ENCODE results near the gene LRRC4C.

Gene LRRC4C

GRCh38 chr11:40094954-40095353, 1364.5 kb downstream of the LRRC4C start:
- ATAC-seq (ENCODE audit: insufficient read depth, low read depth): no peak
- H3K27ac ChIP-seq (ENCODE audit: low read length): no peak overlapping the region
- H3K27me3 ChIP-seq (ENCODE audit: insufficient read depth, low read length, poor library complexity): no peaks in the 10 kb centered on the region

GRCh38 chr11:40080434-40080833, 1379.0 kb downstream of the LRRC4C start:
- Histone ChIP-seq H2AFZ (ENCODE audit: low read depth, low read length) (no peak overlapping the region), H3K9me3 (ENCODE audit: insufficient read depth, low read length, severe bottlenecking) (no peaks in the 10 kb centered on the region), H3K27me3 (ENCODE audit: insufficient read depth, low read length, poor library complexity) (no peaks in the 10 kb centered on the region), H4K20me1 (ENCODE audit: insufficient read depth, low read length) (no peaks in the 10 kb centered on the region), H3K79me2 (ENCODE audit: insufficient read depth, low read length) (no peaks in the 10 kb centered on the region), H3K36me3 (ENCODE audit: insufficient read depth, low read length) (no peaks in the 10 kb centered on the region), H3K4me3 (ENCODE audit: low read depth in 1 of 2, low read length in 2 of 2) (no peak overlapping the region), H3K27ac (ENCODE audit: low read length) (no peak overlapping the region), H3K4me1 (ENCODE audit: insufficient read depth, low read length) (no peaks in the 10 kb centered on the region), H3K9ac (ENCODE audit: low read depth, low read length) (no peak overlapping the region), H3K4me2 (ENCODE audit: insufficient read depth, low read length) (no peak overlapping the region)
- no peak for DNase-seq
- ATAC-seq (ENCODE audit: insufficient read depth, low read depth): no peak
- TF ChIP-seq, protein P1, sequence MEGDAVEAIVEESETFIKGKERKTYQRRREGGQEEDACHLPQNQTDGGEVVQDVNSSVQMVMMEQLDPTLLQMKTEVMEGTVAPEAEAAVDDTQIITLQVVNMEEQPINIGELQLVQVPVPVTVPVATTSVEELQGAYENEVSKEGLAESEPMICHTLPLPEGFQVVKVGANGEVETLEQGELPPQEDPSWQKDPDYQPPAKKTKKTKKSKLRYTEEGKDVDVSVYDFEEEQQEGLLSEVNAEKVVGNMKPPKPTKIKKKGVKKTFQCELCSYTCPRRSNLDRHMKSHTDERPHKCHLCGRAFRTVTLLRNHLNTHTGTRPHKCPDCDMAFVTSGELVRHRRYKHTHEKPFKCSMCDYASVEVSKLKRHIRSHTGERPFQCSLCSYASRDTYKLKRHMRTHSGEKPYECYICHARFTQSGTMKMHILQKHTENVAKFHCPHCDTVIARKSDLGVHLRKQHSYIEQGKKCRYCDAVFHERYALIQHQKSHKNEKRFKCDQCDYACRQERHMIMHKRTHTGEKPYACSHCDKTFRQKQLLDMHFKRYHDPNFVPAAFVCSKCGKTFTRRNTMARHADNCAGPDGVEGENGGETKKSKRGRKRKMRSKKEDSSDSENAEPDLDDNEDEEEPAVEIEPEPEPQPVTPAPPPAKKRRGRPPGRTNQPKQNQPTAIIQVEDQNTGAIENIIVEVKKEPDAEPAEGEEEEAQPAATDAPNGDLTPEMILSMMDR (IDR thresholded peaks at IDR 0.05; ENCODE audit: borderline replicate concordance, extremely low read depth, low read length, poor library complexity, severe bottlenecking): no peak
- no peak for TF ChIP-seq EZH2 (IDR thresholded peaks at IDR 0.05; ENCODE audit: borderline replicate concordance, low read depth, low read length, severe bottlenecking)

More at GRCh38 chr11:40094954-40095353, 1364.5 kb downstream of the LRRC4C start:
- Histone ChIP-seq H4K20me1 (ENCODE audit: insufficient read depth, low read length) (no peaks in the 10 kb centered on the region), H2AFZ (ENCODE audit: low read depth, low read length) (no peak overlapping the region), H3K79me2 (ENCODE audit: insufficient read depth, low read length) (no peaks in the 10 kb centered on the region), H3K4me3 (ENCODE audit: low read depth in 1 of 2, low read length in 2 of 2) (no peak overlapping the region), H3K36me3 (ENCODE audit: insufficient read depth, low read length) (no peaks in the 10 kb centered on the region), H3K9ac (ENCODE audit: low read depth, low read length) (no peak overlapping the region), H3K4me1 (ENCODE audit: insufficient read depth, low read length) (no peaks in the 10 kb centered on the region), H3K9me3 (ENCODE audit: insufficient read depth, low read length, severe bottlenecking) (no peaks in the 10 kb centered on the region), H3K4me2 (ENCODE audit: insufficient read depth, low read length) (no peak overlapping the region)
- no peak for DNase-seq
- no peak for TF ChIP-seq EZH2 (IDR thresholded peaks at IDR 0.05; ENCODE audit: borderline replicate concordance, low read depth, low read length, severe bottlenecking)
- TF ChIP-seq, protein P1 (IDR thresholded peaks at IDR 0.05; ENCODE audit: borderline replicate concordance, extremely low read depth, low read length, poor library complexity, severe bottlenecking): no peak
